Osteoblast (primary cell): ENCODE data around the gene TRAF3IP3. TPM values are rescaled to one million over a fixed set of nuclear protein-coding genes. Genes with fewer than 3 reads are reported as not detected.

Experiments
- DNase-seq: peaks from one replicate; pipeline ENCODE4 v3.0.0; 2011; ENCODE audit warnings: low spot score, mixed read lengths; ENCODE audit not compliant: insufficient read length; ENCODE audit errors: missing footprints
- H2AFZ ChIP-seq: 2 replicates; pipeline ENCODE4 v1.6.0; 2011; ENCODE audit warnings: mild to moderate bottlenecking, low read length
- H3K27ac ChIP-seq: 2 replicates; pipeline ENCODE4 v1.5.1; 2011; ENCODE audit warnings: mild to moderate bottlenecking, low read depth, low read length, moderate library complexity
- H3K27me3 ChIP-seq: 2 replicates; pipeline ENCODE4 v1.6.0; 2012; ENCODE audit warnings: mild to moderate bottlenecking, control low read depth, inconsistent platforms, low read length, moderate library complexity; ENCODE audit not compliant: insufficient read depth
- H3K36me3 ChIP-seq: 2 replicates; pipeline ENCODE4 v1.5.1; 2011; ENCODE audit warnings: mild to moderate bottlenecking, low read length, control low read depth, moderate library complexity; ENCODE audit not compliant: insufficient read depth
- H3K4me1 ChIP-seq: 2 replicates; pipeline ENCODE4 v1.5.1; 2011; ENCODE audit warnings: mild to moderate bottlenecking, low read length, control low read depth, moderate library complexity; ENCODE audit not compliant: insufficient read depth
- H3K4me2 ChIP-seq: 2 replicates; pipeline ENCODE4 v1.6.0; 2011; ENCODE audit warnings: mild to moderate bottlenecking, low read length; ENCODE audit not compliant: insufficient read depth
- H3K4me3 ChIP-seq: fragments of 200-600 bp; sonication (generic); 3 replicates; pipeline ENCODE4 v1.5.1; 2012; ENCODE audit warnings: mild to moderate bottlenecking, low read length, inconsistent platforms; ENCODE audit not compliant: insufficient read depth
- H3K79me2 ChIP-seq: 2 replicates; pipeline ENCODE4 v1.6.0; 2012; ENCODE audit warnings: mild to moderate bottlenecking, low read length, control low read depth, inconsistent platforms; ENCODE audit not compliant: insufficient read depth
- H3K9me3 ChIP-seq: 2 replicates; pipeline ENCODE4 v1.5.1; 2011; ENCODE audit warnings: low read depth, low read length, control low read depth
- H4K20me1 ChIP-seq: 2 replicates; pipeline ENCODE4 v1.6.0; 2012; ENCODE audit warnings: mild to moderate bottlenecking, low read length, control low read depth; ENCODE audit not compliant: insufficient read depth
- total RNA-seq: library from RNA; depleted of rRNA; stranded (reverse); fragments of >200 nt; gene quantifications from 2 replicates; pipeline ENCODE4 v1.2.3, GENCODE V29; 2012
- TF ChIP-seq, protein P1 (sequence below): IDR thresholded peaks from 2 replicates; pipeline ENCODE4 v1.5.1; 2011; ENCODE audit warnings: mild to moderate bottlenecking, low read depth, low read length, moderate library complexity; ENCODE audit errors: extremely low read depth

The TRAF3IP3 gene
- total RNA-seq, 1 donor: not detected

GRCh38 chr1:209758400-209758799 is 2.5 kb downstream of the TRAF3IP3 start:
- Histone ChIP-seq H3K27me3 (no peaks in the 10 kb centered on the region), H3K36me3 (no peaks in the 10 kb centered on the region), H3K4me3 (no peak overlapping the region), H3K79me2 (no peaks in the 10 kb centered on the region), H3K9me3 (no peaks in the 10 kb centered on the region), H3K4me2 (no peak overlapping the region), H4K20me1 (no peaks in the 10 kb centered on the region), H2AFZ (no peak overlapping the region), H3K27ac (no peak overlapping the region), H3K4me1 (peaks cover 4% of the 10 kb centered on the region)
- TF ChIP-seq, protein P1, sequence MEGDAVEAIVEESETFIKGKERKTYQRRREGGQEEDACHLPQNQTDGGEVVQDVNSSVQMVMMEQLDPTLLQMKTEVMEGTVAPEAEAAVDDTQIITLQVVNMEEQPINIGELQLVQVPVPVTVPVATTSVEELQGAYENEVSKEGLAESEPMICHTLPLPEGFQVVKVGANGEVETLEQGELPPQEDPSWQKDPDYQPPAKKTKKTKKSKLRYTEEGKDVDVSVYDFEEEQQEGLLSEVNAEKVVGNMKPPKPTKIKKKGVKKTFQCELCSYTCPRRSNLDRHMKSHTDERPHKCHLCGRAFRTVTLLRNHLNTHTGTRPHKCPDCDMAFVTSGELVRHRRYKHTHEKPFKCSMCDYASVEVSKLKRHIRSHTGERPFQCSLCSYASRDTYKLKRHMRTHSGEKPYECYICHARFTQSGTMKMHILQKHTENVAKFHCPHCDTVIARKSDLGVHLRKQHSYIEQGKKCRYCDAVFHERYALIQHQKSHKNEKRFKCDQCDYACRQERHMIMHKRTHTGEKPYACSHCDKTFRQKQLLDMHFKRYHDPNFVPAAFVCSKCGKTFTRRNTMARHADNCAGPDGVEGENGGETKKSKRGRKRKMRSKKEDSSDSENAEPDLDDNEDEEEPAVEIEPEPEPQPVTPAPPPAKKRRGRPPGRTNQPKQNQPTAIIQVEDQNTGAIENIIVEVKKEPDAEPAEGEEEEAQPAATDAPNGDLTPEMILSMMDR: no peak
- DNase-seq: peak; percentile 13

GRCh38 chr1:209759829-209760359 is 4.0 kb downstream of the TRAF3IP3 start:
- Histone ChIP-seq H3K4me1 (peaks cover 4% of the 10 kb centered on the region), H3K27ac (no peak overlapping the region), H3K4me3 (no peak overlapping the region), H3K4me2 (no peak overlapping the region), H4K20me1 (no peaks in the 10 kb centered on the region), H2AFZ (no peak overlapping the region), H3K36me3 (no peaks in the 10 kb centered on the region), H3K9me3 (no peaks in the 10 kb centered on the region), H3K27me3 (no peaks in the 10 kb centered on the region), H3K79me2 (no peaks in the 10 kb centered on the region)
- peak; percentile 14 for DNase-seq
- TF ChIP-seq, protein P1: no peak

DNA sequence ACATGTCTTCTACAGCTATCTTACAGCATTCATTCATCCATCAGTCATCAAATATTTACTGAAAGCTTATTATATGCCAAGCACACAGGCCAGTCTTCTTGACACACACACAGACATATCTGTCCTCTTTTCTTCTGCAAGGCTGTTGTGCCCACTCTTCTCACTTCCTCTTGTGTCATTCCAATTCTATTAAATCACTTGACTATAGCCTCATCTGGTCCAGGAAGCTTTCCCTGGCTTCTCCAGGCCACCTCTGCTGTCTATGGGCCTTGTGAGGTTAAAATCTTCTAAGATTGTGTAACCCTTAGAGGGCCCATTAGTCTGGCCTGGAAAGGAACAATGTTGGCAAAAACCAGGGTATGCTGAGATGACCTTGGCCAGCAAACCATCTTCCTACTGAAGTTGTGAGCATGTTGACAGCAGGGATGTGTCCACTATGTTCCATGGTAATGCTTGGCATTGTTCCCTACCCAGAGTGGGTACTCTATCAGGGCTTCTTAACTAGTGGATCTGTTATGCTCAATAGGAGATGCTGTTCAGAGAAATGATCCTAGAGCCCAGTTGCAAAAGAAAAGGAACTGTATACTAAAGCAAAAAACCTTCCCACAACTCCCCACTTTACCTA is 5.3 kb downstream of the TRAF3IP3 start:
- peaks cover 4% of the 10 kb centered on the region for H3K4me1 ChIP-seq

GRCh38 chr1:209766051-209766450 is 10.2 kb downstream of the TRAF3IP3 start:
- H3K4me1 ChIP-seq: peaks cover 25% of the 10 kb centered on the region
- TF ChIP-seq, protein P1: no peak

More for the DNA sequence above, 5.3 kb downstream of the TRAF3IP3 start:
- H3K27me3 ChIP-seq: no peaks in the 10 kb centered on the region
- no peak overlapping the region for H2AFZ ChIP-seq
- H4K20me1 ChIP-seq: no peaks in the 10 kb centered on the region
- H3K36me3 ChIP-seq: no peaks in the 10 kb centered on the region
- no peaks in the 10 kb centered on the region for H3K9me3 ChIP-seq
- no peak overlapping the region for H3K27ac ChIP-seq
- no peak overlapping the region for H3K4me2 ChIP-seq
- TF ChIP-seq, protein P1: no peak
- no peaks in the 10 kb centered on the region for H3K79me2 ChIP-seq
- H3K4me3 ChIP-seq: no peak overlapping the region
- no peak for DNase-seq

More at GRCh38 chr1:209766051-209766450, 10.2 kb downstream of the TRAF3IP3 start:
- H3K27me3 ChIP-seq: no peaks in the 10 kb centered on the region
- no peaks in the 10 kb centered on the region for H3K9me3 ChIP-seq
- no peak for DNase-seq
- no peak overlapping the region for H3K4me2 ChIP-seq
- no peak overlapping the region for H3K27ac ChIP-seq
- H4K20me1 ChIP-seq: no peaks in the 10 kb centered on the region
- no peak overlapping the region for H3K4me3 ChIP-seq
- H2AFZ ChIP-seq: no peak overlapping the region
- H3K79me2 ChIP-seq: no peaks in the 10 kb centered on the region
- H3K36me3 ChIP-seq: no peaks in the 10 kb centered on the region
